Sigmoid colon (tissue), 7 donors: ENCODE measurements around the gene ZNF611. TPM values are rescaled to one million over a fixed set of nuclear protein-coding genes. Genes with fewer than 3 reads are reported as not detected.

Source experiments
- DNase-seq: peaks from one replicate; pipeline ENCODE4 v3.0.0-alpha.2; 2019
- H3K27ac ChIP-seq, 4 donors: fragments of 200-600 bp; sonication (generic); one replicate each; pipeline ENCODE4 v1.5.1; 2016 to 2019; ENCODE audit warnings: mild to moderate bottlenecking in 1 of 4
- H3K27me3 ChIP-seq, 3 donors: fragments of 200-600 bp; sonication (generic); one replicate each; pipeline ENCODE4 v1.5.1; 2019; ENCODE audit warnings: mild to moderate bottlenecking in 1 of 3
- H3K36me3 ChIP-seq, 4 donors: fragments of 200-600 bp; sonication (generic); one replicate each; pipeline ENCODE4 v1.5.1; 2016 to 2019
- H3K4me1 ChIP-seq, 4 donors: fragments of 200-600 bp; sonication (generic); one replicate each; pipeline ENCODE4 v1.5.1; 2017 to 2019
- H3K4me3 ChIP-seq, 4 donors: fragments of 200-600 bp; sonication (generic); one replicate each; pipeline ENCODE4 v1.5.1; 2017 to 2019; ENCODE audit warnings: mild to moderate bottlenecking in 2 of 4, moderate library complexity in 1 of 4
- H3K9me3 ChIP-seq, 4 donors: fragments of 200-600 bp in 3 of 4; sonication (generic) in 3 of 4; one replicate each; pipeline versions ENCODE4 v1.5.1 to v1.6.1; 2013 to 2019
- EP300 ChIP-seq, 4 donors: sonication (generic); formaldehyde crosslinking; IDR thresholded peaks; one replicate each; pipeline ENCODE4 v1.6.1; 2017; ENCODE audit warnings: antibody characterized with exemption in 4 of 4
- POLR2A ChIP-seq, 2 donors: fragments of 450-650 bp; IDR thresholded peaks; one replicate each; pipeline ENCODE4 v1.6.1; 2016; ENCODE audit warnings: antibody characterized with exemption in 2 of 2, mild to moderate bottlenecking in 2 of 2, moderate library complexity in 2 of 2
- POLR2AphosphoS5 ChIP-seq, 4 donors: sonication (generic); formaldehyde crosslinking; IDR thresholded peaks; one replicate each; pipeline ENCODE4 v1.6.1; 2017; ENCODE audit warnings: antibody characterized with exemption in 4 of 4
- WGBS, 2 donors: extraction: QIAGEN DNeasy Blood & Tissue Kit; methylation state at CpG; one replicate each; pipeline ENCODE4 v1.1.7; 2013; 5-methylcytosine and 5-hydroxymethylcytosine counted together
- intact Hi-C: fragments of 100-400 bp; cut with DNase I; formaldehyde crosslinking; loops from one replicate; pipeline ENCODE4 v1.15.1; 2023
- polyA plus RNA-seq, 3 donors: library from polyadenylated mRNA; stranded (reverse); fragments of 200-250 nt; gene quantifications; one replicate each; pipeline ENCODE4 v1.2.3, GENCODE V29; 2013
- total RNA-seq, 4 donors: library from RNA; depleted of rRNA; stranded (reverse); fragments of >200 nt; gene quantifications; one replicate each; pipeline ENCODE4 v1.1.0, GENCODE V29; 2016
- TF ChIP-seq, protein P1 (sequence below), 4 experiments: fragments of 450-650 bp in 3 of 4; fragments of 200-600 bp in 1 of 4; IDR thresholded peaks; one replicate each; pipeline ENCODE4 v1.5.1; 2016 to 2019; ENCODE audit warnings: antibody characterized with exemption in 4 of 4, mild to moderate bottlenecking in 3 of 4, moderate library complexity in 2 of 4
- donor health status: healthy with polysubstance abuse.
- donor health status: Bipolar disorder and iron deficiency.
- donor health status: healthy.

The ZNF611 gene
- total and polyA plus RNA-seq, 7 donors: 2.3 to 10.8 (median 7.0) TPM

DNA sequence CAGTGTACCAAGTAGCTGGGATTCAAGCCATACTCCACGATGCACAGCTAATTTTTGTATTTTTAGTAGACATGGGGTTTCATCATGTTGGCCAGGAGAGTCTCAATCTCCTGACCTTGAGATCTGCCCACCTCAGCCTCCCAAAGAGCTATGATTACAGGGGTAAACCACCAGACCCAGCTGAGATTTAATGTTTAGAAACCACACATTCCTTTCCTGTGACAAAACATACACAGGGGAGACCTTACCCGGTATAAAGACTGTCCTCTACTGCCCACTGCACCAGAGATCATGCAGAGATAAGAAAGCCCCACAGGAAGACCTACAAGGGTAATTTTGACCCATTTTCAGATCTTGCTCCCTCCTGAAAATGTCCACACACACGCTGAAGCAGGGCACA is 73.9 kb downstream of the ZNF611 start:
- Histone ChIP-seq H3K9me3 (no peaks in the 10 kb centered on the region), H3K27ac (no peak overlapping the region), H3K36me3 (peaks cover 0 to 41% (median 4%) of the 10 kb centered on the region in 4 donors), H3K27me3 (no peaks in the 10 kb centered on the region), H3K4me1 (no peaks in the 10 kb centered on the region), H3K4me3 (no peak overlapping the region)
- WGBS, 2 donors: 87% methylated on average over 3 of the region's 3 CpGs
- intact Hi-C loops: no loop called here
- DNase-seq: no peak
- TF ChIP-seq POLR2A (IDR thresholded peaks at IDR 0.05) (no peak), EP300 (IDR thresholded peaks at IDR 0.05) (no peak), POLR2AphosphoS5 (IDR thresholded peaks at IDR 0.05) (no peak)
- TF ChIP-seq, protein P1, sequence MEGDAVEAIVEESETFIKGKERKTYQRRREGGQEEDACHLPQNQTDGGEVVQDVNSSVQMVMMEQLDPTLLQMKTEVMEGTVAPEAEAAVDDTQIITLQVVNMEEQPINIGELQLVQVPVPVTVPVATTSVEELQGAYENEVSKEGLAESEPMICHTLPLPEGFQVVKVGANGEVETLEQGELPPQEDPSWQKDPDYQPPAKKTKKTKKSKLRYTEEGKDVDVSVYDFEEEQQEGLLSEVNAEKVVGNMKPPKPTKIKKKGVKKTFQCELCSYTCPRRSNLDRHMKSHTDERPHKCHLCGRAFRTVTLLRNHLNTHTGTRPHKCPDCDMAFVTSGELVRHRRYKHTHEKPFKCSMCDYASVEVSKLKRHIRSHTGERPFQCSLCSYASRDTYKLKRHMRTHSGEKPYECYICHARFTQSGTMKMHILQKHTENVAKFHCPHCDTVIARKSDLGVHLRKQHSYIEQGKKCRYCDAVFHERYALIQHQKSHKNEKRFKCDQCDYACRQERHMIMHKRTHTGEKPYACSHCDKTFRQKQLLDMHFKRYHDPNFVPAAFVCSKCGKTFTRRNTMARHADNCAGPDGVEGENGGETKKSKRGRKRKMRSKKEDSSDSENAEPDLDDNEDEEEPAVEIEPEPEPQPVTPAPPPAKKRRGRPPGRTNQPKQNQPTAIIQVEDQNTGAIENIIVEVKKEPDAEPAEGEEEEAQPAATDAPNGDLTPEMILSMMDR (IDR thresholded peaks at IDR 0.05): no peak

DNA sequence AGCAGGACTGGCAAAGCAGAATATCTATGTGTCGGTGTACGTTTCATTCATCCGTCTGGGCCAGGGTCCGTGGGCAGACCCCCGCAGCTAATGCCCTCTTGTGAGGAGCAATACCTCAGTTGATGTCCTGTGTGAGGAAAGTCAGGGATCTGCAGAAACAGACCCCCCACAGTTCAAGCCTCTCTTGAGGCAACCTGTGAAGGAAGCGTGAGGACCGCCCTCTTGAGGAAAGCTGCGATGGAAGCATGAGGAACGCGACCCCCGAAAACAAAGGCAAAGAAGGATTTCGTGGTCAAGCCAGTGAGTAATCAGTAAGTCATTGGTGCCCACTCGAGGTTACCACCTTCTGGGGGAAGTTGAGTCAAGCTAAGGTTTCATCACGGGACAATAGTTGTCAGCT is 75.8 kb downstream of the ZNF611 start:
- Histone ChIP-seq H3K36me3 (peaks cover 0 to 57% (median 16%) of the 10 kb centered on the region in 4 donors), H3K4me3 (no peak overlapping the region), H3K9me3 (no peaks in the 10 kb centered on the region), H3K27ac (no peak overlapping the region), H3K4me1 (no peaks in the 10 kb centered on the region), H3K27me3 (no peaks in the 10 kb centered on the region)
- 81 to 83% methylated on average over 14 of the region's 14 CpGs for WGBS, 2 donors
- DNase-seq: no peak
- TF ChIP-seq, protein P1 (IDR thresholded peaks at IDR 0.05): no peak
- no peak for TF ChIP-seq POLR2AphosphoS5 (IDR thresholded peaks at IDR 0.05)
- intact Hi-C loops: no loop called here

DNA sequence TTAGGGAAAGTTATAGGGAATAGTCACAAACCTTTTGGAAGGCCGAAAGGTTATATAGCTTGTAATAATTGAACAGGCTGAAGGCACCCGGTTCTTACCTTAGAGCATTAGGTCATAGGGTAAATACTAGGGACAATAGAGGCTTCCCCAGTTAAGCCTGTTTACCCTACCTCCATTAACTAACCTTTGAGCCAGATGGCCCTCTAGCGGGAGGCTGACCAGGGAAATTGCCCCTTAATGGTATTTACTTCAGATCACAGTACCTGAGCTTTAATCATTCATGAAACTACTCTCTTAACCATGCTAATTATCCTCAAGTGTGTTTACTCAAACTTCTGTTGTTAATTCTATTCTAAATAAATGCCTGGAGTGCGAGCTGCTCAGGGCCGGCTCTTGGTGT is 76.2 kb downstream of the ZNF611 start:
- H3K27me3 ChIP-seq: no peaks in the 10 kb centered on the region
- peaks cover 0 to 62% (median 18%) of the 10 kb centered on the region in 4 donors for H3K36me3 ChIP-seq
- intact Hi-C loops: no loop called here
- H3K9me3 ChIP-seq: no peaks in the 10 kb centered on the region
- H3K4me3 ChIP-seq: no peak overlapping the region
- TF ChIP-seq EP300 (IDR thresholded peaks at IDR 0.05) (no peak), POLR2AphosphoS5 (IDR thresholded peaks at IDR 0.05) (no peak)
- no peak overlapping the region for H3K27ac ChIP-seq
- no peaks in the 10 kb centered on the region for H3K4me1 ChIP-seq
- 78 to 89% methylated on average over 5 of the region's 5 CpGs for WGBS, 2 donors
- no peak for DNase-seq

DNA sequence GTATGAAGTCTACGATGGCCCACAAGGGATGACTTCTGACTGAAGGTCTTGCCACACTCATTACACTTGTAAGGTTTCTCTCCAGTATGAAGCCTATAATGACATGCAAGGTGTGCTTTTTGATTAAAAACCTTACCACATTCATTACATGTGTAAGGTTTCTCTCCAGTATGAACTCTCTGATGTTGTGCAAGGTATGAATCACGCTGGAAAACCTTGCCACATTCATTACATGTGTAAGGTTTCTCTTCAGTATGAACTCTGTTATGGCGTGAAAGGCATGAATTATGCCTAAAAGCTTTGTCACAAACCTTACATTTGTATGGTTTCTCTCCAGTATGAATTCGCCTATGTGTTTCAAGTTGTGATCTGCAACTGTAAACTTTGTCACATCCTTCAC is 81.7 kb downstream of the ZNF611 start:
- H3K9me3 ChIP-seq: peaks cover 0 to 4% (median 0%) of the 10 kb centered on the region in 4 donors
- DNase-seq: no peak
- no peaks in the 10 kb centered on the region for H3K27me3 ChIP-seq
- WGBS, 2 donors: 95 to 97% methylated on average over 4 of the region's 4 CpGs
- H3K4me1 ChIP-seq: peaks cover 0 to 5% (median 0%) of the 10 kb centered on the region in 4 donors
- no peak overlapping the region for H3K27ac ChIP-seq
- intact Hi-C loops: no loop called here
- TF ChIP-seq, protein P1 (IDR thresholded peaks at IDR 0.05): no peak
- no peak overlapping the region for H3K4me3 ChIP-seq
- peaks cover 5 to 62% (median 33%) of the 10 kb centered on the region in 4 donors for H3K36me3 ChIP-seq

Other genes starting within 250 kb of the ZNF611 start
- gene ZNF808, start 207.4 kb downstream of the ZNF611 start, total RNA-seq: 10 to 100 TPM; 13.0 to 26.6 (median 18.7) TPM
- 1 to 10 TPM; 1.8 to 7.5 (median 3.5) TPM for gene ZNF808, start 207.4 kb downstream of the ZNF611 start, polyA plus RNA-seq
- 10 to 100 TPM; 12.4 to 22.4 (median 14.8) TPM for gene ZNF701, start 164.8 kb downstream of the ZNF611 start, total RNA-seq
- gene ZNF701, start 164.8 kb downstream of the ZNF611 start, polyA plus RNA-seq: 10 to 100 TPM in 1 of 3 donors, 1 to 10 TPM in 2; 4.8 to 11.9 (median 5.5) TPM
- gene ZNF83, start 96.7 kb downstream of the ZNF611 start, total RNA-seq: 10 to 100 TPM; 49.2 to 96.7 (median 55.9) TPM
- 10 to 100 TPM in 2 of 3 donors, 1 to 10 TPM in 1; 5.8 to 20.5 (median 10.2) TPM for gene ZNF83, start 96.7 kb downstream of the ZNF611 start, polyA plus RNA-seq
- gene ZNF600, start 51.7 kb upstream of the ZNF611 start, total RNA-seq: 1 to 10 TPM; 6.8 to 9.4 (median 8.2) TPM
- 1 to 10 TPM; 1.8 to 6.5 (median 3.9) TPM for gene ZNF600, start 51.7 kb upstream of the ZNF611 start, polyA plus RNA-seq
- 1 to 10 TPM; 6.4 to 9.1 (median 7.5) TPM for gene ZNF28, start 86.6 kb upstream of the ZNF611 start, total RNA-seq
- gene ZNF28, start 86.6 kb upstream of the ZNF611 start, polyA plus RNA-seq: 1 to 10 TPM; 4.8 to 6.7 (median 6.4) TPM
- gene ZNF468, start 122.6 kb upstream of the ZNF611 start, total RNA-seq: 10 to 100 TPM in 3 of 4 donors, 1 to 10 TPM in 1; 9.8 to 17.1 (median 11.6) TPM
- 10 to 100 TPM in 2 of 3 donors, 1 to 10 TPM in 1; 6.9 to 15.0 (median 10.2) TPM for gene ZNF468, start 122.6 kb upstream of the ZNF611 start, polyA plus RNA-seq
- 10 to 100 TPM in 3 of 4 donors, 1 to 10 TPM in 1; 9.0 to 21.8 (median 15.0) TPM for gene ZNF320, start 162.6 kb upstream of the ZNF611 start, total RNA-seq
- 1 to 10 TPM; 1.4 to 8.5 (median 6.6) TPM for gene ZNF320, start 162.6 kb upstream of the ZNF611 start, polyA plus RNA-seq
- gene ZNF888, start 188.4 kb upstream of the ZNF611 start, total RNA-seq: 1 to 10 TPM; 1.8 to 3.9 (median 3.6) TPM
- 1 to 10 TPM; 1.8 to 5.0 (median 4.6) TPM for gene ZNF888, start 188.4 kb upstream of the ZNF611 start, polyA plus RNA-seq
- 1 to 10 TPM; 3.6 to 8.4 (median 6.1) TPM for gene ZNF816, start 227.8 kb upstream of the ZNF611 start, total RNA-seq
- gene ZNF816, start 227.8 kb upstream of the ZNF611 start, polyA plus RNA-seq: 1 to 10 TPM; 4.6 to 7.2 (median 5.4) TPM